MCF 10A (cell line): ENCODE data around the gene PRODH. TPM values are rescaled to one million over a fixed set of nuclear protein-coding genes. Genes with fewer than 3 reads are reported as not detected.
"Not testable (repeated sequence)": the region's sequence is repeated elsewhere in the genome, so short reads cannot be mapped to it uniquely, and the experiment has no call there.

Experiments
- BruUV-seq: library from RNA; stranded (reverse); fragments of 400-500 nt; replicated peaks from 2 replicates; lab custom pipeline; 2021; lab: Mats Ljungman, UMichigan
- CTCF ChIA-PET: fragments of 300-600 bp; sonication (Branson Sonifier 250); formaldehyde crosslinking; extraction: SDS; loops from one replicate; lab custom pipeline; 2021; ENCODE audit warnings: antibody characterized with exemption, inconsistent platforms; lab: Yijun Ruan, JAX
- POLR2A ChIA-PET: fragments of 300-600, 350-650 bp; sonication (Branson Sonifier 250); formaldehyde crosslinking; extraction: SDS; loops from one replicate; lab custom pipeline; 2020; ENCODE audit warnings: antibody characterized with exemption, inconsistent platforms; lab: Yijun Ruan, JAX
- DNase-seq: peaks from one replicate; pipeline ENCODE4 v3.0.0-alpha.2; 2018; ENCODE audit not compliant: unreplicated experiment
- H3K27ac Mint-ChIP-seq: one replicate; pipeline ENCODE4 v1.8.0; 2022; ENCODE audit warnings: mild to moderate bottlenecking, low read depth, mixed read lengths; ENCODE audit not compliant: unreplicated experiment
- H3K27me3 Mint-ChIP-seq: one replicate; pipeline ENCODE4 v1.8.0; 2022; ENCODE audit warnings: mixed read lengths; ENCODE audit not compliant: insufficient read depth, unreplicated experiment
- H3K36me3 Mint-ChIP-seq: one replicate; pipeline ENCODE4 v1.8.0; 2022; ENCODE audit warnings: mild to moderate bottlenecking, moderate library complexity, mixed read lengths; ENCODE audit not compliant: insufficient read depth, unreplicated experiment
- H3K4me1 Mint-ChIP-seq: one replicate; pipeline ENCODE4 v1.8.0; 2022; ENCODE audit warnings: mixed read lengths; ENCODE audit not compliant: insufficient read depth, unreplicated experiment
- H3K4me3 Mint-ChIP-seq: one replicate; pipeline ENCODE4 v1.8.0; 2022; ENCODE audit warnings: mild to moderate bottlenecking, moderate library complexity, mixed read lengths; ENCODE audit not compliant: unreplicated experiment
- H3K9me3 Mint-ChIP-seq: one replicate; pipeline ENCODE4 v1.8.0; 2022; ENCODE audit warnings: mixed read lengths; ENCODE audit not compliant: unreplicated experiment
- intact Hi-C: fragments of 100-400 bp; cut with micrococcal nuclease; formaldehyde crosslinking; loops from 2 replicates; pipeline ENCODE4 v1.14.1; 2022
- total RNA-seq: library from RNA; stranded (reverse); gene quantifications from 2 replicates; pipeline ENCODE4 v1.2.3, GENCODE V29; 2022
- TF ChIP-seq, protein P1 (sequence below): fragments of 200-600 bp; IDR thresholded peaks from one replicate; pipeline ENCODE4 v1.8.0; 2022; ENCODE audit warnings: antibody characterized with exemption, mild to moderate bottlenecking; ENCODE audit not compliant: unreplicated experiment

The PRODH gene
- total RNA-seq, 1 experiment from 2014 or later, result 8.4 TPM

- intact Hi-C loops, result no loop called here
- no peaks in the 10 kb centered on the region for H3K36me3 Mint-ChIP-seq
- no peak for DNase-seq
- H3K27me3 Mint-ChIP-seq, result no peaks in the 10 kb centered on the region
- H3K4me1 Mint-ChIP-seq, result no peaks in the 10 kb centered on the region
- TF ChIP-seq, protein P1, sequence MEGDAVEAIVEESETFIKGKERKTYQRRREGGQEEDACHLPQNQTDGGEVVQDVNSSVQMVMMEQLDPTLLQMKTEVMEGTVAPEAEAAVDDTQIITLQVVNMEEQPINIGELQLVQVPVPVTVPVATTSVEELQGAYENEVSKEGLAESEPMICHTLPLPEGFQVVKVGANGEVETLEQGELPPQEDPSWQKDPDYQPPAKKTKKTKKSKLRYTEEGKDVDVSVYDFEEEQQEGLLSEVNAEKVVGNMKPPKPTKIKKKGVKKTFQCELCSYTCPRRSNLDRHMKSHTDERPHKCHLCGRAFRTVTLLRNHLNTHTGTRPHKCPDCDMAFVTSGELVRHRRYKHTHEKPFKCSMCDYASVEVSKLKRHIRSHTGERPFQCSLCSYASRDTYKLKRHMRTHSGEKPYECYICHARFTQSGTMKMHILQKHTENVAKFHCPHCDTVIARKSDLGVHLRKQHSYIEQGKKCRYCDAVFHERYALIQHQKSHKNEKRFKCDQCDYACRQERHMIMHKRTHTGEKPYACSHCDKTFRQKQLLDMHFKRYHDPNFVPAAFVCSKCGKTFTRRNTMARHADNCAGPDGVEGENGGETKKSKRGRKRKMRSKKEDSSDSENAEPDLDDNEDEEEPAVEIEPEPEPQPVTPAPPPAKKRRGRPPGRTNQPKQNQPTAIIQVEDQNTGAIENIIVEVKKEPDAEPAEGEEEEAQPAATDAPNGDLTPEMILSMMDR, result no peak
- H3K27ac Mint-ChIP-seq, result no peak within 1 kb of the TSS
- H3K9me3 Mint-ChIP-seq, result no peaks in the 10 kb centered on the region
- H3K4me3 Mint-ChIP-seq, result no peak within 1 kb of the TSS
- ChIA-PET POLR2A (interaction anchor here (0.9 to 1.9 kb wide), 3 partner anchors 24 to 30 kb away, joined by 3 to 12 read pairs (median 8); partner anchors contain the start of gene PRODH), CTCF (interaction anchor here (0.6 to 1.3 kb wide), 4 partner anchors 12 to 391 kb away, joined by 3 to 5 read pairs (median 3); partner anchors contain the start of gene PRODH)
- BruUV-seq, result TSS peak; percentile 31
Measured at GRCh38 chr22:18905540-18906409, 30.3 kb downstream of the PRODH start, which contains the start of gene DGCR6. DGCR6 (plus strand) TSS chr22:18906320; CDS start chr22:18906375, 55 bp downstream.

- POLR2A ChIA-PET, H3K4me1 Mint-ChIP-seq, BruUV-seq, H3K27ac Mint-ChIP-seq, H3K4me3 Mint-ChIP-seq, intact Hi-C loops, H3K9me3 Mint-ChIP-seq, DNase-seq, H3K27me3 Mint-ChIP-seq, CTCF ChIA-PET, H3K36me3 Mint-ChIP-seq: not testable (repeated sequence)
Measured at GRCh38 chr22:18896037-18896657, 39.9 kb downstream of the PRODH start.

DNA sequence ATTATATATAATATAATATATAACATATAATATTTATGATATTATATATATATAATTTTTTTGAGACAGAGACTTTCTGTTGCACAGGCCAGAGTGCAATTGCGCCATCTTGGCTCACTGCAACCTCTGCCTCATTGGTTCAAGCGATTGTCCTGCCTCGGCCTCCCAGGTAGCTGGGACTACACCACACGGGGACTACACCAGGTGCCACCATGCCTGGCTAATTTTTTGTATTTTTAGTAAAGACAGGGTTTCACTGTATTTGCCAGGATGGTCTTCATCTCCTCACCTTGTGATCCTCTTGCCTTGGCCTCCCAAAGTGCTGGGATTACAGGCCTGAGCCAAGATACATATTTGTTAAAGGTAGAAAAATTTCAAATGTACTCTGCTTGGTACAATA lies 42.3 kb downstream of the PRODH start:
- CTCF ChIA-PET, result interaction anchor here (0.6 kb wide), 1 partner anchor 12 kb away, joined by 3 read pairs; no protein-coding TSS in a partner anchor
- H3K36me3 Mint-ChIP-seq, H3K4me1 Mint-ChIP-seq, POLR2A ChIA-PET, intact Hi-C loops, H3K27ac Mint-ChIP-seq, H3K4me3 Mint-ChIP-seq, DNase-seq, H3K9me3 Mint-ChIP-seq, BruUV-seq, H3K27me3 Mint-ChIP-seq: not testable (repeated sequence)

DNA sequence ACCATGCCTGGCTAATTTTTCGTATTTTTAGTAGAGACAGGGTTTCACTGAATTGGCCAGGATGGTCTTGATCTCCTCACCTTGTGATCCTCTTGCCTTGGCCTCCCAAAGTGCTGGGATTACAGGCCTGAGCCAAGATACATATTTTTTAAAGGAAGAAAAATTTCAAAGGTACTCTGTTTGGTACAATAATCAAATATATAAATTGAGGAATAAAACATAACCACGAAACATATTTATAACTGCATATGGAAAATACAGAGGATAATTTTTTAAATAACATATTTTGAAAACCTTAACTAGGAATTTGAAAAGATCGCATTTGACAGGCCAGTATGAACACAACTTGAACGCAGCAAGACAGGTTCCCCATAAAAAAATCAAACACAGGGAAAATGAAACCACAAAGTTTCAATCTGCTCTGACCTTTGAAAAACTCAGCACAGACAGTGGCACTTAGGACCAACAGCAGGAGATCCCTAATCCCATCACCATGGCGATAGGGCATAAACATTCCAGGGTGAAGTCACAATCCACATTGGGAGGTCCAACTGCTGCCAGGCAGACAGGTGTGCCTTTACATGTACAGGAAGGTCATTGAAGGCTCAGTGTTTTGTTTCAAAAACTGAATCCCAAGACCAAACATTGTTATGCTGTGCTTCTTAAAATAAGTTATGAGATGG lies 45.4 kb downstream of the PRODH start:
- intact Hi-C loops, H3K9me3 Mint-ChIP-seq, DNase-seq, H3K4me1 Mint-ChIP-seq, H3K27me3 Mint-ChIP-seq, H3K27ac Mint-ChIP-seq, H3K36me3 Mint-ChIP-seq, H3K4me3 Mint-ChIP-seq, BruUV-seq, CTCF ChIA-PET, POLR2A ChIA-PET: not testable (repeated sequence)

DNA sequence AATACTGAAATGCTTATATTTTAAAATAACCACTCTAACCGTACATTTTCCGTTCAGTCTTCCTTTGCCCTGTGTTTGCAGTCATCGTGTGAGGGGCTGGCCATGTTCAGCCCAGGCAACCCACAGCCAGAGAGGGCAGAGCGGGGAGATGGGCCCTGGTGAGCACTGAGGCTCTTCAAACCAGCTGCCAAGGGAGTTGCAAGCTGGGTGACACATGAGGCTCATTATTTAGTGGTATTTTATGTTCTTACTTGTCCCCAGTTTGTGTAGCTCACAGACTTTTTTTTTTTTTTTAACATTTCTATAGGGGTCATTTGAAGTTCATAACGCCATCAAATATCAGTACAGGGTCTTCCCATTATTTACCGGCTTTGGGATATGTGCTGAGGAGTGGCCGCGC lies 48.0 kb downstream of the PRODH start:
- H3K36me3 Mint-ChIP-seq, result no peaks in the 10 kb centered on the region
- no peaks in the 10 kb centered on the region for H3K27me3 Mint-ChIP-seq
- TF ChIP-seq, protein P1, result no peak
- no peaks in the 10 kb centered on the region for H3K4me1 Mint-ChIP-seq
- no peak overlapping the region for H3K27ac Mint-ChIP-seq
- ChIA-PET POLR2A (no interaction called here), CTCF (no interaction called here)
- no TSS peak for BruUV-seq
- DNase-seq, result no peak
- intact Hi-C loops, result no loop called here
- H3K9me3 Mint-ChIP-seq, result no peaks in the 10 kb centered on the region
- no peak overlapping the region for H3K4me3 Mint-ChIP-seq

GRCh38 chr22:18884465-18884864 lies 51.6 kb downstream of the PRODH start:
- H3K4me3 Mint-ChIP-seq, intact Hi-C loops, POLR2A ChIA-PET, BruUV-seq, DNase-seq, H3K27ac Mint-ChIP-seq, H3K4me1 Mint-ChIP-seq, H3K36me3 Mint-ChIP-seq, CTCF ChIA-PET, H3K9me3 Mint-ChIP-seq, H3K27me3 Mint-ChIP-seq: not testable (repeated sequence)

DNA sequence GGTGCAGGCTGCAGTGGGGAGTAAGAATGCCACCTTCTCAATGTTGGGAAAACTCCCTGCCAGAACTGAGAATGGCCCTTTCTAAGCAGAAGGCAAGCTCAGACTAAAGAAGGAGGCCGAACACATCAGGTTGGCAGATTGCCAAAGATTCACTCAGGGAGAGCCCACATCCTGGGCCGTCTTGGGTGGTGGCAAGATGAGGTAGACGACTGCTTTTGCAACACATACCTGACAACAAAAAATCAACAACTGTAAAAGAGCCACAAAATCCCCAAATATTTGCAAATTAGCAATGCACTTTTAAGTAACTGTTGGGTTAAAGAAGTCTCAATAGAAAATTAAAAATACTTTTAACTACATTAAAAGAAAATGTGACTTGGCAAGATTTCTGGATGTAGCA lies 54.8 kb downstream of the PRODH start:
- BruUV-seq, H3K27ac Mint-ChIP-seq, H3K9me3 Mint-ChIP-seq, POLR2A ChIA-PET, H3K4me3 Mint-ChIP-seq, H3K27me3 Mint-ChIP-seq, intact Hi-C loops, CTCF ChIA-PET, H3K36me3 Mint-ChIP-seq, H3K4me1 Mint-ChIP-seq: not testable (repeated sequence)
- DNase-seq, result peak; percentile 0
